GM19397 (cell line): Measurements from ENCODE around the gene ZNF41.
A peak's percentile ranks its signal among the peaks of the same experiment; 100 is the strongest.
"Not testable (repeated sequence)": the region's sequence is repeated elsewhere in the genome, so short reads cannot be mapped to it uniquely, and the experiment has no call there.

Experiments
- ATAC-seq: cut with Tn5 transposase; IDR thresholded peaks from one replicate; pipeline ENCODE4 v1.9.1; 2021; ENCODE audit warnings: mild to moderate bottlenecking, moderate library complexity; ENCODE audit not compliant: unreplicated experiment

ZNF41 gene

GRCh38 chrX:47482512-47483305 lies at the start of gene ZNF41:
Gene ZNF41 (minus strand): TSS chrX:47483222. CDS start chrX:47467481, 15,741 bp downstream.
- ATAC-seq = peak; percentile 88

GRCh38 chrX:47530049-47530448 lies 47.0 kb upstream of the ZNF41 start:
- no peak for ATAC-seq

- ATAC-seq = no peak
Observed at GRCh38 chrX:47529548-47529947, 46.5 kb upstream of the ZNF41 start.

GRCh38 chrX:47523713-47524166 lies 40.7 kb upstream of the ZNF41 start:
- no peak for ATAC-seq

GRCh38 chrX:47523297-47523696 lies 40.3 kb upstream of the ZNF41 start:
- peak; percentile 93 for ATAC-seq

- ATAC-seq = no peak
Observed at GRCh38 chrX:47518144-47518543, 35.1 kb upstream of the ZNF41 start.

- no peak for ATAC-seq
Observed at GRCh38 chrX:47515941-47516665, 33.1 kb upstream of the ZNF41 start.

GRCh38 chrX:47514533-47515235 lies 31.7 kb upstream of the ZNF41 start:
- no peak for ATAC-seq

GRCh38 chrX:47513034-47513965 lies 30.3 kb upstream of the ZNF41 start:
- peak; percentile 67 for ATAC-seq

- ATAC-seq = not testable (repeated sequence)
Observed at GRCh38 chrX:47512383-47512782, 29.4 kb upstream of the ZNF41 start.

- ATAC-seq = no peak
Observed at GRCh38 chrX:47507153-47507867, 24.3 kb upstream of the ZNF41 start.

GRCh38 chrX:47503151-47503550 lies 20.1 kb upstream of the ZNF41 start:
- no peak for ATAC-seq

GRCh38 chrX:47502316-47503125 lies 19.5 kb upstream of the ZNF41 start:
- no peak for ATAC-seq

GRCh38 chrX:47501226-47502074 lies 18.4 kb upstream of the ZNF41 start:
- no peak for ATAC-seq

GRCh38 chrX:47500554-47500953 lies 17.5 kb upstream of the ZNF41 start:
- no peak for ATAC-seq

- ATAC-seq = no peak
Observed at GRCh38 chrX:47499293-47499692, 16.3 kb upstream of the ZNF41 start.

GRCh38 chrX:47498411-47498810 lies 15.4 kb upstream of the ZNF41 start:
- no peak for ATAC-seq

GRCh38 chrX:47497271-47497888 lies 14.4 kb upstream of the ZNF41 start:
- ATAC-seq = no peak
